Thyroid gland (tissue), 4 donors: ENCODE measurements around the gene TRIP12. TPM values are rescaled to one million over a fixed set of nuclear protein-coding genes. Genes with fewer than 3 reads are reported as not detected.

Source experiments
- DNase-seq, 2 donors: peaks; one replicate each; pipeline ENCODE4 v3.0.0-alpha.2; 2019
- H3K27ac ChIP-seq, 3 donors: fragments of 200-600 bp; sonication (generic); 1 replicate in 2 of 3; 2 replicates in 1 of 3; pipeline ENCODE4 v1.5.1; 2016 to 2019; ENCODE audit warnings: mild to moderate bottlenecking in 1 of 3, moderate library complexity in 1 of 3
- H3K27me3 ChIP-seq: fragments of 200-600 bp; sonication (generic); one replicate; pipeline ENCODE4 v1.5.1; 2019
- H3K36me3 ChIP-seq, 2 donors: fragments of 200-600 bp; sonication (generic); one replicate each; pipeline ENCODE4 v1.5.1; 2016 to 2019
- H3K4me1 ChIP-seq, 2 donors: fragments of 200-600 bp; sonication (generic); one replicate each; pipeline ENCODE4 v1.5.1; 2017 to 2019
- H3K4me3 ChIP-seq, 3 donors: fragments of 200-600 bp; sonication (generic); replicated peaks in 1 of 3; 1 replicate in 2 of 3; 2 replicates in 1 of 3; pipeline ENCODE4 v1.5.1; 2016; ENCODE audit warnings: mild to moderate bottlenecking in 1 of 3
- H3K9me3 ChIP-seq: fragments of 200-600 bp; sonication (generic); one replicate; pipeline ENCODE4 v1.5.1; 2017
- POLR2A ChIP-seq, 2 donors: fragments of 450-650 bp; IDR thresholded peaks; one replicate each; pipeline ENCODE4 v1.6.1; 2017; ENCODE audit warnings: antibody characterized with exemption in 2 of 2, mild to moderate bottlenecking in 2 of 2, moderate library complexity in 1 of 2
- WGBS, 2 donors: methylation state at CpG; one replicate each; pipeline ENCODE4 v1.1.5; 2017; 5-methylcytosine and 5-hydroxymethylcytosine counted together
- intact Hi-C: fragments of 100-400 bp; cut with DNase I; formaldehyde crosslinking; loops from one replicate; pipeline ENCODE4 v1.15.1; 2023
- total RNA-seq, 4 donors: library from RNA; depleted of rRNA; stranded (reverse); fragments of >200 nt; gene quantifications; one replicate each; pipeline ENCODE4 v1.2.3, GENCODE V29; 2016
- TF ChIP-seq, protein P1 (sequence below), 6 experiments: fragments of 200-600 bp in 3 of 6; fragments of 450-650 bp in 3 of 6; sonication (generic) in 3 of 6; IDR thresholded peaks; one replicate each; pipeline ENCODE4 v1.5.1; 2016 to 2019; ENCODE audit warnings: antibody characterized with exemption in 6 of 6, mild to moderate bottlenecking in 2 of 6, inconsistent platforms in 1 of 6, moderate library complexity in 1 of 6

Gene TRIP12
- total RNA-seq, 4 donors from 2014 or later: 155 to 273 (median 184) TPM

DNA sequence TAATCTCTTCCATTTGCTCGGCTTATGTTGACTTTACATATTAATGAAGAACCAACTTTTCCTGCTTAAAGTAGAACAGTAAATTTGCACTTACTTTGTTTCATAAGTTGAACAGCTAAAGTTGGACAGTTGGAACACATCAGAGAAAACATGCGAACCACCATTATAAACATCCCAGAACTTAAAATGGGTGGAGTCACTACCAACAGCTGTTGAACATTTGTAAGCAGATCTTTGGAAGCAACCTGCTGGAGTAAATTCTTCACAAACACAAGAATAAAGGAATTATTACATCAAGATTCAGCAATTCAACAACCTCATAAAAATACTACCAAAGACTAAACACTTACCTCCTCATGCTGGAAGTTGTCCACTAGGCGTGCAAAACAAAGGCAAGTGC lies 111.0 kb downstream of the TRIP12 start:
- H3K27me3 ChIP-seq: no peaks in the 10 kb centered on the region
- WGBS, 2 donors: 95 to 98% methylated on average over 3 of the region's 3 CpGs
- DNase-seq: no peak
- peaks cover 0 to 7% of the 10 kb centered on the region in 2 donors for H3K4me1 ChIP-seq
- peaks cover 33% of the 10 kb centered on the region in 2 donors for H3K36me3 ChIP-seq
- no peaks in the 10 kb centered on the region for H3K9me3 ChIP-seq
- H3K4me3 ChIP-seq: no peak overlapping the region
- intact Hi-C loops: loop anchor here (10.0 kb wide), 1 partner anchor 114 kb away; the partner anchor contains the start of genes FBXO36 and TRIP12
- TF ChIP-seq, protein P1, sequence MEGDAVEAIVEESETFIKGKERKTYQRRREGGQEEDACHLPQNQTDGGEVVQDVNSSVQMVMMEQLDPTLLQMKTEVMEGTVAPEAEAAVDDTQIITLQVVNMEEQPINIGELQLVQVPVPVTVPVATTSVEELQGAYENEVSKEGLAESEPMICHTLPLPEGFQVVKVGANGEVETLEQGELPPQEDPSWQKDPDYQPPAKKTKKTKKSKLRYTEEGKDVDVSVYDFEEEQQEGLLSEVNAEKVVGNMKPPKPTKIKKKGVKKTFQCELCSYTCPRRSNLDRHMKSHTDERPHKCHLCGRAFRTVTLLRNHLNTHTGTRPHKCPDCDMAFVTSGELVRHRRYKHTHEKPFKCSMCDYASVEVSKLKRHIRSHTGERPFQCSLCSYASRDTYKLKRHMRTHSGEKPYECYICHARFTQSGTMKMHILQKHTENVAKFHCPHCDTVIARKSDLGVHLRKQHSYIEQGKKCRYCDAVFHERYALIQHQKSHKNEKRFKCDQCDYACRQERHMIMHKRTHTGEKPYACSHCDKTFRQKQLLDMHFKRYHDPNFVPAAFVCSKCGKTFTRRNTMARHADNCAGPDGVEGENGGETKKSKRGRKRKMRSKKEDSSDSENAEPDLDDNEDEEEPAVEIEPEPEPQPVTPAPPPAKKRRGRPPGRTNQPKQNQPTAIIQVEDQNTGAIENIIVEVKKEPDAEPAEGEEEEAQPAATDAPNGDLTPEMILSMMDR (IDR thresholded peaks at IDR 0.05): no peak
- no peak for TF ChIP-seq POLR2A (IDR thresholded peaks at IDR 0.05)
- no peak overlapping the region for H3K27ac ChIP-seq

DNA sequence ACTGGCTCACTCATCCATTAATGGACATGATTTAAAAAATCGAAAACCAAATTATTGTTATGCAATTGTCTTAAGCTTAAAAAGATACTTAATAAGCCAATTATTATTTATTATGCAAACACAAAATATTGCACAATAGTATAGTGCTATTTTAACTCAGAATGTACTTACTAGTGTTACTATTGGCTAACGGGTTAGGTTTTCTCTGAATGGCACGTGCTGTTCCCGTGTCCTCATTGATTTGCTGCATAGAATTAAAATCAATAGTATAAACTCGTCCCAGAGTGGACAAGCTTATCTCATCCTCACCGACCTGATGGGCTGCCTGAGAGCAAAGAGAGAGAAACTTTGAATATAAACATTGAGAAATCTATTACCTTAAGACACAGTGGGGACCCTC lies 116.2 kb downstream of the TRIP12 start:
- Histone ChIP-seq H3K36me3 (peaks cover 39 to 47% of the 10 kb centered on the region in 2 donors), H3K27me3 (no peaks in the 10 kb centered on the region), H3K4me1 (peaks cover 5 to 6% of the 10 kb centered on the region in 2 donors), H3K9me3 (no peaks in the 10 kb centered on the region), H3K27ac (no peak overlapping the region), H3K4me3 (no peak overlapping the region)
- TF ChIP-seq, protein P1 (IDR thresholded peaks at IDR 0.05): no peak
- TF ChIP-seq POLR2A (IDR thresholded peaks at IDR 0.05): no peak
- WGBS, 2 donors: 95% methylated on average over 6 of the region's 6 CpGs
- intact Hi-C loops: no loop called here
- DNase-seq: no peak

DNA sequence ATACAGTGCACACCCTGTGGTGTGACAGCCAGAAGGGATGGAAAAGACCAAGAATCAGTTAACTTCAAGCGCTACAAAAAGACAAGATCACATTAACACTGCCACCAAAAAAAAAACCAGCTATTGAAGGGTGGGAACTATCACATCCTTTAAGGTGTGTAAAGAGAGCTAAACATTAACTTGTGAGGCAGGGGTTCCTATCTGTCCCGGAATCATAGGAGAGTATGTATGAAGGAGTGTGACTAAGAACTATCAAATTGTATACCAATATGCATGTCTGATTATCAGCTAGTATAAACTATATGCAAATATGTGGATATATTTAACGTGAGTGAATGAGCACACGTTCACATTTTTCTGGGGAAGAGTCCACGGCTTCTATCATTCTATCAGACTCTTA lies 119.0 kb downstream of the TRIP12 start:
- Histone ChIP-seq H3K9me3 (no peaks in the 10 kb centered on the region), H3K27me3 (no peaks in the 10 kb centered on the region), H3K4me3 (no peak overlapping the region), H3K27ac (no peak overlapping the region), H3K4me1 (peaks cover 14 to 15% of the 10 kb centered on the region in 2 donors), H3K36me3 (peaks cover 32 to 43% of the 10 kb centered on the region in 2 donors)
- WGBS, 2 donors: 70 to 74% methylated on average over 5 of the region's 5 CpGs
- no peak for TF ChIP-seq POLR2A (IDR thresholded peaks at IDR 0.05)
- TF ChIP-seq, protein P1 (IDR thresholded peaks at IDR 0.05): no peak
- intact Hi-C loops: no loop called here
- no peak for DNase-seq

DNA sequence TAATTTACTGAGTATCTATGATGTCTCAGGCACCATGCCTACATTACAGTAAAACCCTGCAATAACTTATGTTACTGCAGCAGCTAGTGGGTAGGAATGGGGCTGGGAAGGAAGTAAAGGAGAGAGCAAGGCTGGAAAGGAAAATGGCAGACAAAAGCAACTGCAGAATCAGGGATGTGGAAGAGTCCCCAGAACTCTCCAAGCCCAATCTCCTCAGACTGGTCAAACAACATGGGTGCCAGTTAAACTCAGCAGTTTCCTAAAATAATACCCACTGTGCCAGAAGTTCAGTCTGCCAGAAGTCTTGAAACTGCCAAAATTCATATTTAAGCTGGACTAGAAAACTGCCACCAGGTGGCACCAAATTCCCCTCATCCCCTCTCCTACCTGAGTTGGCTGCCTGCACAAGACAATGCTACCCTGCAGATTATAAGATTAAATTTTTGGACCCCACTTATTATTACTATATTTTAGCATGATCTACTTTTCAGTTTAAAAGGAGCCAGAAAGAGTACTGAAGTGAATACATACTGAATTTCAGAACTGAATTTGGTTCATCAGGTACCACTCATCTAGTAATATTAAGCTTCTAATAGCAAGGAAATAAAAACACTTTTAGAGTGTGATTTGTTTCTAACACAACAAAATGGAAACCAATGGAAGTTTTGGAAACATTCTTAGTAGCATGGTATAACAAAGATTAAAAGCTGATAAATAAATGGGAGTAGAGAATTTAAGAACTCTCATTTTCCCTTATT lies 120.6 kb downstream of the TRIP12 start:
- DNase-seq: peak; percentile 77 to 85
- no peak overlapping the region for H3K4me3 ChIP-seq
- no peaks in the 10 kb centered on the region for H3K27me3 ChIP-seq
- H3K9me3 ChIP-seq: no peaks in the 10 kb centered on the region
- peaks cover 14 to 15% of the 10 kb centered on the region in 2 donors for H3K4me1 ChIP-seq
- peaks cover 27 to 39% of the 10 kb centered on the region in 2 donors for H3K36me3 ChIP-seq
- intact Hi-C loops: no loop called here
- peak overlapping the region in 1 of 3 donors; percentile 22 for H3K27ac ChIP-seq
- TF ChIP-seq POLR2A (IDR thresholded peaks at IDR 0.05): no peak
- TF ChIP-seq, protein P1 (IDR thresholded peaks at IDR 0.05): peak; percentile 29 to 81 (median 62)

DNA sequence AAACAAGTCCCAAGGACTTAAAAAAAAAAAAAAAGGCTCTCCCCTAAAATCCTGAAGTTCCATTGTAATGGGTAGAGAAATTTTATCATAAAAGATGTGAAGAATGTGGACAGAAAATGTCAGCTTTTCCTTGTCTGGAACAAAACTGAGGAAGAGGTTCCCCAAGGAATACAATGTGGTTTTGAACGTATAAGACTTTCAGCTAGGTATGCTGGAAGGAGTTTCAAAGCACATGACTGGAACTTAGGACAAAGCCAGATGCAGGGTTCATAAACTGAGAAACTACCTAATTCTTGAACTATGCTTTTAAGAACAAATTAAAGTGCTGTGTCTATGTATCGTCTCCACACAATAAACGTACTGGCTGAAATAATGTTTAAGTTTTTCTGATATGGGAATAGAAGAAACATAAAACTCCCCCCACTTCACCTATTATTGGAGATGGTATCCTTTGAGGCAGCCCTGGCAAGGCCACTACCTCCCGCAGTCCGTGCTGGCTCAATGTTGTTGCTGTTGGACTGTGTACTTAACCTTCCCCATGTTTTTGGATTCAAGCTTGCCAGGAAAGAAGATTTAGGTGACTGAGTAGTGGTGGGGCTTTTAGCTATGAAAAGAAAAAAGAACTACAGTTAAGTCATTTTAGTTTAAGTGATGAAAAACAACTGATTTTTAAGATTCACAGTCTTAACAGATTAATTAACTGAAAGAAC lies 123.2 kb downstream of the TRIP12 start:
- Histone ChIP-seq H3K27me3 (no peaks in the 10 kb centered on the region), H3K36me3 (peaks cover 13 to 37% of the 10 kb centered on the region in 2 donors), H3K4me3 (no peak overlapping the region), H3K27ac (peak overlapping the region in 2 of 3 donors; percentile 12 to 31), H3K4me1 (peaks cover 14 to 15% of the 10 kb centered on the region in 2 donors), H3K9me3 (no peaks in the 10 kb centered on the region)
- TF ChIP-seq, protein P1 (IDR thresholded peaks at IDR 0.05): no peak
- no peak for TF ChIP-seq POLR2A (IDR thresholded peaks at IDR 0.05)
- peak; percentile 29 to 59 for DNase-seq
- WGBS, 2 donors: 65 to 73% methylated on average over 5 of the region's 5 CpGs
- intact Hi-C loops: no loop called here
